ES-I3 (cell line): ENCODE measurements around the gene CKS2.

Experiments
- H3K36me3 ChIP-seq: 2 replicates; pipeline ENCODE4 v1.6.1; 2013; ENCODE audit warnings: mild to moderate bottlenecking, low read length, control low read depth, moderate library complexity; ENCODE audit not compliant: insufficient read depth
- H3K4me1 ChIP-seq: 2 replicates; pipeline ENCODE4 v1.6.1; 2013; ENCODE audit warnings: mild to moderate bottlenecking, control low read depth, low read length; ENCODE audit not compliant: insufficient read depth
- H3K9ac ChIP-seq: 2 replicates; pipeline ENCODE4 v1.6.1; 2013; ENCODE audit warnings: low read depth, mild to moderate bottlenecking, low read length, moderate library complexity
- H3K9me3 ChIP-seq: 2 replicates; pipeline ENCODE4 v1.6.1; 2013; ENCODE audit warnings: mild to moderate bottlenecking, low read length, moderate library complexity; ENCODE audit not compliant: control insufficient read depth, insufficient read depth

CKS2 gene

GRCh38 chr9:89361816-89362646 lies 51.0 kb downstream of the CKS2 start:
- Histone ChIP-seq H3K9me3 (no peaks in the 10 kb centered on the region), H3K4me1 (no peaks in the 10 kb centered on the region), H3K9ac (no peak overlapping the region), H3K36me3 (peaks cover 33% of the 10 kb centered on the region)

DNA sequence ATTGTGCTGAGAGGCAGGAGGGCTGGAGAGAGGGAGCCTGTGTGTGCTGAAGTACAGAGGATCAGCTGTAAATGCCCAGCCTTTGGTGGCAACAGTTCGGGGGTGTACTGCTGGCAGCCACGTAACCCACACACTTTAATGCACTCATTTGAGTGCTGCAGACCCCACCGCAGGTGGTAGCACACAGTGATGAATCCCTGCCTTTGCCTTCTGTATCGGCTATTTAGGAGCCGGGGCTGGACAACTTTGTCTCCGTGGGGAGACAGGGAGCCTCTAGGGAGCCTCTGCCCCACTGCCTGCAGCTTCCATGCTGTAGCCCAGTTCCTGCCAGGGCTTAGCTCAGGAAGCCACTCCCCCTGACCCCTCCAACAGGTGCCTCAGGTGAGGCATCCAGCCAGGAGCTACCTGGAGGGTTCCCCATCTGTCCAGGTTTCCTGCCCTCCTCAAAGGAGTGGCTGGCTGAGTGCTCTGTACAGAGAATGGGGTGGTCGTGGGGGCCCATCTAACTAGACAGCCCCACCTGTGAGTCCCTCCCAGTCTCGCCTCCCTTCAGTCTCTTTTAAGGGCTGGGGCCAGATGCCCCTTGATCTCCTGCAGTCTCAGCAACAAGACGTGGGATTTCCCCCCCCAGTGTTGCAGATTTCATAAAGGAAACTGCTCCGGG lies 51.8 kb downstream of the CKS2 start:
- Histone ChIP-seq H3K36me3 (peaks cover 27% of the 10 kb centered on the region), H3K4me1 (no peaks in the 10 kb centered on the region), H3K9ac (no peak overlapping the region), H3K9me3 (no peaks in the 10 kb centered on the region)

- no peaks in the 10 kb centered on the region for H3K9me3 ChIP-seq
- H3K36me3 ChIP-seq = peaks cover 23% of the 10 kb centered on the region
- no peak overlapping the region for H3K9ac ChIP-seq
- no peaks in the 10 kb centered on the region for H3K4me1 ChIP-seq
These were observed 52.3 kb downstream of the CKS2 start for GRCh38 chr9:89363311-89363670.

DNA sequence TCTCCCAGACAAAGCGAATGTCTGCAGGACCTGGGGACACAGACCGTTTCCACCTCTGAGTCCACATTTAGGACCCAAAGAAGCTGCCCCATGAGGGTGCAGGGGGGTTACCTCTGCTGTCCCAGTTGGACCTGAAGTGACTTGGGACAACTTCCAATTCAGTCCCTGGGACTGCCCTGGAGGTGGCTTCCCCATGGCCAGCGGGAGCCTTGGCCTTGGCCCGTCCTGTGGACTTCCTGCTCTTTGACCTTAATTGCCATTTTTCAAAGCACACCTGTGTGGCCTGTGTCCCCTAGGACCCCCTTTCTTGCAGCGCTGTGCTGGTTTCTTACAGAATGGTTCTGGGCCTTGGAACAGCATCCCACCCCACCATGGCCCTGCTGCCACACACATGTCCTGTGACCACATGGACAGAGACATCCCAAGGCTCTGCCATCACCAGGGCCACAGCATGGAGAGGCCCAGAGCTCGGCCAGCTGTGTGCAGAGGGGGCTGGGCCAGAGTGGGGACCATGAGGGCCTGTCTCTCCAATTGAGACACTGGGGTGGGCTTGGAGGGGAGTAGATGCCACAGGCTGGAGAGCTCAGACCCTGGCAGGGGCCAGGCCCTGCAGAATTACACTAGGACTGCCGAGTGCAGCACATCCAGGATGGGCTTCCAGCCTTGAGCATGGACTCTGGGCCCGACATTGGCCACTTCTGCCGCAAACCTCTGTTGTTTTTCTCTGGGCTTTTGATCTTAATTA lies 53.1 kb downstream of the CKS2 start:
- no peak overlapping the region for H3K9ac ChIP-seq
- H3K36me3 ChIP-seq = peaks cover 20% of the 10 kb centered on the region

DNA sequence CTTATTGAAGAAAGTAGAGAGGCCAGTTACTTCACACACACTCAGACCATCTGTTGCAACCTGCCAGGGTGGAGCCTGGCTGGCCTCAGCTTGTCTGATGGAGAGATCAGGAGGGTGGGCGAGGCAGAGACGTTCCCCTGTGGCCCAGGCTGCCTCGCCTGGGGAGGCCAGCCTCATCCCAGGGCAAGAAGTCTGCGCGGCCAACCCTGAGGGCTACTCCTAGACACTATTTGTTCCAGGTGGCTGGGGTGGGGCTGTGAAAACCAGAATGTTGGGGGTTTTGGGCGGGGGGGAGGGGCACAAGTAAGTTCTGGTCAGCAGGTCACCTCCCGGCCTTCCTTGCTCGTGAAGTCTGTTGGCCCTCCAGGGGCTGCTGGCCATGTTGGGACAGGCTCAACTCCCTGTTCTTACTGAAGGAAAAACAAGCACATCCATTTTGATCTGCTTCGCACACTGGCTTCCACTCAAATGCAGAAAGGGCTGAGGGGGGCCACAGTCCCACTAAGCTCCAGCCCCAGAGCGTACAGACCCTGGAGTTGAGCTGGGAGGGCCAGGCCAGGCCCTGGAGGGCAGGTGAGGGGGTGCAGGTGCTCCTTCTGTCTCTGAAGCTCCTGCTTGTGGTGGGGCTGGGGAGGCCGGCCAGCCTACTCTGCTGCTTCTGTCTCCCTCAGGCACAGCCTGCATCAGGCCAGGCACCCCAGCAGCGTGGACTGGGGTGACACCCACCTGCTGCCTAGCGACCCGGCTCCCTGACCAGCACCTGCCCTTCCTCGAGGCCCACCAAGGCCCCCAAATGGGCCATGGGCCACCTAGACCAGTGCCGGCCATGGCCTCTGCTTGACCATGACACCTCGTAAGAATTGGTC lies 53.9 kb downstream of the CKS2 start:
- H3K9me3 ChIP-seq = no peaks in the 10 kb centered on the region
- no peaks in the 10 kb centered on the region for H3K4me1 ChIP-seq
- H3K9ac ChIP-seq = no peak overlapping the region
- peaks cover 13% of the 10 kb centered on the region for H3K36me3 ChIP-seq

More for the DNA sequence above, 53.1 kb downstream of the CKS2 start:
- no peaks in the 10 kb centered on the region for H3K4me1 ChIP-seq
- no peaks in the 10 kb centered on the region for H3K9me3 ChIP-seq

GRCh38 chr9:89365532-89365912 lies 54.5 kb downstream of the CKS2 start:
- H3K4me1 ChIP-seq = no peaks in the 10 kb centered on the region
- H3K9me3 ChIP-seq = no peaks in the 10 kb centered on the region
- peaks cover 8% of the 10 kb centered on the region for H3K36me3 ChIP-seq
- H3K9ac ChIP-seq = no peak overlapping the region
